ENCODE data around the gene RALGAPB. TPM values are rescaled to one million over a fixed set of nuclear protein-coding genes. Genes with fewer than 3 reads are reported as not detected.

RALGAPB gene
- total and polyA plus RNA-seq, 10 donors, result 6.8 to 62.5 (median 44.1) TPM

GRCh38 chr20:38498909-38499308, 26.3 kb downstream of the RALGAPB start:
- no peak for DNase-seq

GRCh38 chr20:38499366-38499765, 26.7 kb downstream of the RALGAPB start:
- no peaks in the 10 kb centered on the region for H3K4me1 ChIP-seq
- H3K9me3 ChIP-seq, result no peaks in the 10 kb centered on the region
- intact Hi-C loops (cut with DNase I; ENCODE audit: low total_unique reads), result no loop called here
- 71 to 92% (median 76%) methylated on average over 1 of the region's 1 CpG for WGBS, 5 donors
- H3K4me3 ChIP-seq, result no peak overlapping the region
- H3K36me3 ChIP-seq, result peaks cover 0 to 100% (median 70%) of the 10 kb centered on the region in 6 donors
- no peak overlapping the region for H3K27ac ChIP-seq
- no peak for DNase-seq
- H3K27me3 ChIP-seq (replicated peaks in 1 of 7), result no peaks in the 10 kb centered on the region
- TF ChIP-seq POLR2A (IDR thresholded peaks at IDR 0.05) (no peak), CTCF (IDR thresholded peaks at IDR 0.05 in 8 of 11, conservative IDR thresholded peaks at IDR 0.05 in 3 of 11) (no peak), POLR2AphosphoS5 (IDR thresholded peaks at IDR 0.05) (no peak)

More at GRCh38 chr20:38498909-38499308, 26.3 kb downstream of the RALGAPB start:
- WGBS, 5 donors, result 92 to 100% (median 97%) methylated on average over 1 of the region's 1 CpG
- no peaks in the 10 kb centered on the region for H3K9me3 ChIP-seq
- no peaks in the 10 kb centered on the region for H3K4me1 ChIP-seq
- no peaks in the 10 kb centered on the region for H3K27me3 ChIP-seq (replicated peaks in 1 of 7)
- intact Hi-C loops (cut with DNase I; ENCODE audit: low total_unique reads), result no loop called here
- no peak for TF ChIP-seq CTCF (IDR thresholded peaks at IDR 0.05 in 8 of 11, conservative IDR thresholded peaks at IDR 0.05 in 3 of 11)
- TF ChIP-seq POLR2AphosphoS5 (IDR thresholded peaks at IDR 0.05), result no peak
- no peak for TF ChIP-seq POLR2A (IDR thresholded peaks at IDR 0.05)
- no peak overlapping the region for H3K4me3 ChIP-seq
- no peak overlapping the region for H3K27ac ChIP-seq
- peaks cover 2 to 100% (median 71%) of the 10 kb centered on the region in 6 donors for H3K36me3 ChIP-seq

GRCh38 chr20:38501858-38502436, 29.3 kb downstream of the RALGAPB start:
- no peak for DNase-seq
- Histone ChIP-seq H3K27ac (no peak overlapping the region), H3K4me3 (no peak overlapping the region), H3K4me1 (no peaks in the 10 kb centered on the region), H3K36me3 (peaks cover 0 to 97% (median 58%) of the 10 kb centered on the region in 6 donors), H3K27me3 (replicated peaks in 1 of 7) (no peaks in the 10 kb centered on the region), H3K9me3 (peaks cover 0 to 8% (median 5%) of the 10 kb centered on the region in 8 donors)
- 95 to 100% (median 98%) methylated on average over 2 of the region's 2 CpGs for WGBS, 5 donors
- intact Hi-C loops (cut with DNase I; ENCODE audit: low total_unique reads), result no loop called here
- TF ChIP-seq POLR2A (IDR thresholded peaks at IDR 0.05) (no peak), POLR2AphosphoS5 (IDR thresholded peaks at IDR 0.05) (no peak), CTCF (IDR thresholded peaks at IDR 0.05 in 8 of 11, conservative IDR thresholded peaks at IDR 0.05 in 3 of 11) (no peak)

GRCh38 chr20:38504368-38505090, 31.9 kb downstream of the RALGAPB start:
- Histone ChIP-seq H3K4me1 (no peaks in the 10 kb centered on the region), H3K9me3 (peaks cover 0 to 8% (median 5%) of the 10 kb centered on the region in 8 donors), H3K27ac (no peak overlapping the region), H3K27me3 (replicated peaks in 1 of 7) (no peaks in the 10 kb centered on the region), H3K4me3 (no peak overlapping the region), H3K36me3 (peaks cover 0 to 92% (median 48%) of the 10 kb centered on the region in 6 donors)
- DNase-seq, result no peak
- 96 to 99% (median 97%) methylated on average over 3 of the region's 3 CpGs for WGBS, 5 donors
- intact Hi-C loops (cut with DNase I; ENCODE audit: low total_unique reads), result no loop called here
- no peak for TF ChIP-seq POLR2AphosphoS5 (IDR thresholded peaks at IDR 0.05)
- no peak for TF ChIP-seq POLR2A (IDR thresholded peaks at IDR 0.05)
- no peak for TF ChIP-seq CTCF (IDR thresholded peaks at IDR 0.05 in 8 of 11, conservative IDR thresholded peaks at IDR 0.05 in 3 of 11)

Data from spleen (tissue), 11 donors.